Neural progenitor cell (in vitro differentiated cells): ENCODE measurements around the gene CERS3. TPM values are rescaled to one million over a fixed set of nuclear protein-coding genes. Genes with fewer than 3 reads are reported as not detected.

Source experiments
- DNase-seq: peaks from one replicate; pipeline ENCODE4 v3.0.0-alpha.2; 2016; ENCODE audit warnings: low spot score
- H2AFZ ChIP-seq: fragments of 200-600 bp; sonication (generic); replicated peaks from 2 replicates; pipeline ENCODE4 v1.6.1; 2016; ENCODE audit warnings: antibody characterized with exemption
- H3F3A ChIP-seq: fragments of 200-600 bp; sonication (generic); 2 replicates; pipeline ENCODE4 v1.6.1; 2016; ENCODE audit warnings: antibody characterized with exemption, low read depth
- H3K27ac ChIP-seq: fragments of 200-600 bp; sonication (generic); 2 replicates; pipeline ENCODE4 v1.5.1; 2016; ENCODE audit warnings: mild to moderate bottlenecking
- H3K27me3 ChIP-seq: fragments of 200-600 bp; sonication (generic); 2 replicates; pipeline ENCODE4 v1.6.1; 2016; ENCODE audit warnings: mild to moderate bottlenecking, moderate library complexity
- H3K36me3 ChIP-seq: fragments of 200-600 bp; sonication (generic); 2 replicates; pipeline ENCODE4 v1.5.1; 2016
- H3K4me1 ChIP-seq: fragments of 200-600 bp; sonication (generic); 2 replicates; pipeline ENCODE4 v1.6.1; 2016; ENCODE audit warnings: mixed run types
- H3K4me2 ChIP-seq: fragments of 200-600 bp; sonication (generic); 2 replicates; pipeline ENCODE4 v1.6.1; 2016
- H3K4me3 ChIP-seq: fragments of 200-600 bp; sonication (generic); 2 replicates; pipeline ENCODE4 v1.5.1; 2016
- H3K79me2 ChIP-seq: fragments of 200-600 bp; sonication (generic); 2 replicates; pipeline ENCODE4 v1.6.1; 2016; ENCODE audit warnings: low read depth
- H3K9ac ChIP-seq: fragments of 200-600 bp; sonication (generic); 2 replicates; pipeline ENCODE4 v1.6.1; 2016
- H3K9me3 ChIP-seq: fragments of 200-600 bp; sonication (generic); 2 replicates; pipeline ENCODE4 v1.5.1; 2016; ENCODE audit warnings: low read depth
- H4K20me1 ChIP-seq: fragments of 200-600 bp; sonication (generic); 2 replicates; pipeline ENCODE4 v1.6.1; 2016; ENCODE audit warnings: low read depth
- H3K27ac Mint-ChIP-seq: 3 replicates; pipeline ENCODE4 v1.8.0; 2021; ENCODE audit warnings: mixed read lengths
- H3K27me3 Mint-ChIP-seq: 2 replicates; pipeline ENCODE4 v1.8.0; 2022; ENCODE audit warnings: low read depth, mild to moderate bottlenecking, inconsistent platforms, moderate library complexity, mixed read lengths; ENCODE audit not compliant: insufficient read depth
- H3K36me3 Mint-ChIP-seq: 3 replicates; pipeline ENCODE4 v1.8.0; 2021; ENCODE audit warnings: mixed read lengths
- H3K4me1 Mint-ChIP-seq: 3 replicates; pipeline ENCODE4 v1.8.0; 2021; ENCODE audit warnings: mixed read lengths
- H3K4me3 Mint-ChIP-seq: 3 replicates; pipeline ENCODE4 v1.8.0; 2021; ENCODE audit warnings: mild to moderate bottlenecking, moderate library complexity, mixed read lengths
- H3K9me3 Mint-ChIP-seq: 3 replicates; pipeline ENCODE4 v1.8.0; 2020; ENCODE audit warnings: mixed read lengths
- CTCF ChIP-seq: fragments of 200-600 bp; sonication (generic); IDR thresholded peaks from 2 replicates; pipeline ENCODE4 v1.5.1; 2017; ENCODE audit warnings: antibody characterized with exemption, mild to moderate bottlenecking
- EZH2 ChIP-seq: fragments of 200-600 bp; sonication (generic); IDR thresholded peaks from 2 replicates; pipeline ENCODE4 v1.6.1; 2017; ENCODE audit warnings: antibody characterized with exemption, mild to moderate bottlenecking, moderate library complexity
- EZH2phosphoT487 ChIP-seq: fragments of 200-600 bp; sonication (generic); IDR thresholded peaks from 2 replicates; pipeline ENCODE4 v1.6.1; 2017; ENCODE audit warnings: antibody characterized with exemption
- total RNA-seq: library from RNA; depleted of rRNA; stranded (reverse); fragments of >200 nt; gene quantifications from 2 replicates; pipeline ENCODE4 v1.2.3, GENCODE V29; 2015; ENCODE audit warnings: low replicate concordance

CERS3 gene
- total RNA-seq, 1 donor from 2014 or later: not detected

GRCh38 chr15:100400996-100401395 lies 127.8 kb downstream of the CERS3 start:
- no peaks in the 10 kb centered on the region for H3F3A ChIP-seq
- Mint-ChIP-seq H3K4me3 (no peak overlapping the region), H3K4me1 (no peaks in the 10 kb centered on the region), H3K27me3 (peaks cover 4% of the 10 kb centered on the region), H3K36me3 (no peaks in the 10 kb centered on the region), H3K9me3 (peaks cover 6% of the 10 kb centered on the region), H3K27ac (no peak overlapping the region)
- no peak for DNase-seq
- TF ChIP-seq EZH2 (no peak), CTCF (no peak), EZH2phosphoT487 (no peak)
- no peaks in the 10 kb centered on the region for H3K36me3 ChIP-seq
- H3K9ac ChIP-seq: no peak overlapping the region
- H3K4me1 ChIP-seq: no peaks in the 10 kb centered on the region
- H3K4me3 ChIP-seq: no peak overlapping the region
- no peak overlapping the region for H3K4me2 ChIP-seq
- no peaks in the 10 kb centered on the region for H3K79me2 ChIP-seq
- H3K9me3 ChIP-seq: no peaks in the 10 kb centered on the region
- no peak overlapping the region for H2AFZ ChIP-seq
- no peaks in the 10 kb centered on the region for H4K20me1 ChIP-seq
- H3K27ac ChIP-seq: no peak overlapping the region
- H3K27me3 ChIP-seq: no peaks in the 10 kb centered on the region

DNA sequence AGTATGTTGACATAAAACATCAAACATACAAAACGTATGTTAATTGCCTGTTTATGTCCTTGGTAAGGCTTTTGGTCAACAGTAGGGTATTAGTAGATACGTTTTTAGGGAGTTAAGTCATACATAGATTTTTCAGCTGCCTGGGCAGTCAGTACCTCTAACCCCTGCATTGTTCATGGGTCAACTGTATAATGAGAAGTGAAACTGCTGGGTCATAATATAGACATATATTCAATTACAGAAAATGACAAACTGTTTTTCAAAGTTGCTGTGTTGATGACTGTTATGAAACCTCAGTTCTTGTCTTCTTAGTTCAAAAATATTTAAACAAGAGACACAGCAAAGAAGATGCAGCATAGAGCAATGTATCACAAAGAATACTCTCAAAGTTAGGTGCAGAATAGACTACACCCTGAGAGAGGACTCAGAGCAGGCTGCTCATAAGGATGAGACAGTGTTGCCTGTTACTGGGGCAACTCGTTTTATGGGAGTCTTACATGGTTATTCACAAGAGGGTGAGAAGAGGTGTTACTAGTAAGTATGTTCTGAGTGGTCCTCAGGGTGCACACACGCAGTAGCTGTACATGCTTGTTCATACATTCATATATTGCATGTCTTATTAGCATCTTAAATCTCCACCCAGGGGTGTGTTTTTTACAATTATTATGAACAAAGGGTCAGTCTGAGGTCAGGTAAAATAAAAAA lies 133.9 kb downstream of the CERS3 start:
- Histone ChIP-seq H3K9ac (no peak overlapping the region), H3K9me3 (no peaks in the 10 kb centered on the region), H3K4me1 (no peaks in the 10 kb centered on the region), H3F3A (no peaks in the 10 kb centered on the region), H3K27me3 (no peaks in the 10 kb centered on the region), H3K79me2 (no peaks in the 10 kb centered on the region), H3K27ac (no peak overlapping the region), H3K4me3 (no peak overlapping the region), H4K20me1 (no peaks in the 10 kb centered on the region), H3K4me2 (no peak overlapping the region), H3K36me3 (no peaks in the 10 kb centered on the region), H2AFZ (no peak overlapping the region)
- H3K36me3 Mint-ChIP-seq: no peaks in the 10 kb centered on the region
- peaks cover 2% of the 10 kb centered on the region for H3K27me3 Mint-ChIP-seq
- peaks cover 3% of the 10 kb centered on the region for H3K9me3 Mint-ChIP-seq
- H3K4me3 Mint-ChIP-seq: no peak overlapping the region
- H3K27ac Mint-ChIP-seq: no peak overlapping the region
- TF ChIP-seq CTCF (no peak), EZH2phosphoT487 (no peak), EZH2 (no peak)
- no peaks in the 10 kb centered on the region for H3K4me1 Mint-ChIP-seq
- no peak for DNase-seq

DNA sequence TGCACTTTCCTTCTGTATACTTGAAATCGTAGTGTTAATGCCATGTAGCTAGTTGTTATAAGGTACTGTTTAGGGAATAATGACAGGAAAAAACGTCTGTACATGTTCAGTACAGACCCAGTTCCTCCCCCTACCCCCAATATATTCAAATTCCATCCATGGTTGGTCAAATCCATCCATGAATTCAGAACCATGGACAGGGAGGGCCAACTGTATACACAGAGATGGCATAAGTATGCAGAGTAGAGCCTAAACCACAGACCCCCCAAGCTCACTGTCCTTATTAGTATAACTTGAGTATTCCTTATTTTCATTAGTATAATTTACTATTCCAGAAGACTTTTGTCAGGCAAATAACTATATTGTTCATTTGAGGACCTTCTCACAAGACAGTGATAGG lies 135.7 kb downstream of the CERS3 start:
- Histone ChIP-seq H3K4me3 (no peak overlapping the region), H3F3A (no peaks in the 10 kb centered on the region), H3K4me2 (no peak overlapping the region), H3K36me3 (no peaks in the 10 kb centered on the region), H3K27me3 (no peaks in the 10 kb centered on the region), H2AFZ (no peak overlapping the region), H3K9me3 (peaks cover 2% of the 10 kb centered on the region), H4K20me1 (no peaks in the 10 kb centered on the region), H3K9ac (no peak overlapping the region), H3K4me1 (no peaks in the 10 kb centered on the region), H3K27ac (no peak overlapping the region), H3K79me2 (no peaks in the 10 kb centered on the region)
- Mint-ChIP-seq H3K4me3 (no peak overlapping the region), H3K36me3 (no peaks in the 10 kb centered on the region), H3K27me3 (no peaks in the 10 kb centered on the region), H3K4me1 (no peaks in the 10 kb centered on the region), H3K9me3 (peaks cover 16% of the 10 kb centered on the region), H3K27ac (no peak overlapping the region)
- DNase-seq: no peak
- TF ChIP-seq EZH2phosphoT487: no peak
- TF ChIP-seq EZH2: no peak
- no peak for TF ChIP-seq CTCF
